Effector memory CD8-positive, alpha-beta T cell (primary cell): ENCODE measurements around the gene UBE2F.
"Not testable (repeated sequence)": the region's sequence is repeated elsewhere in the genome, so short reads cannot be mapped to it uniquely, and the experiment has no call there.

Experiments
- ATAC-seq: fragments of 150-1000 bp; cut with Tn5 transposase; replicated peaks from 2 replicates; pipeline ENCODE4 v1.10.0; 2021; ENCODE audit warnings: mild to moderate bottlenecking, moderate library complexity
- DNase-seq, 3 experiments: peaks; one replicate each; pipeline ENCODE4 v3.0.0; 2021
- H3K27ac Mint-ChIP-seq, 2 donors: one replicate each; pipeline ENCODE4 v1.8.0; 2022; ENCODE audit warnings: mild to moderate bottlenecking in 2 of 2, mixed read lengths in 2 of 2, moderate library complexity in 2 of 2
- H3K27me3 Mint-ChIP-seq, 2 donors: one replicate each; pipeline ENCODE4 v1.8.0; 2022; ENCODE audit warnings: mixed read lengths in 2 of 2
- H3K36me3 Mint-ChIP-seq: one replicate; pipeline ENCODE4 v1.8.0; 2022; ENCODE audit warnings: mild to moderate bottlenecking, moderate library complexity, mixed read lengths; ENCODE audit not compliant: insufficient read depth
- H3K4me1 Mint-ChIP-seq, 2 donors: one replicate each; pipeline ENCODE4 v1.8.0; 2022; ENCODE audit warnings: low read depth in 2 of 2, mixed read lengths in 2 of 2
- H3K4me3 Mint-ChIP-seq, 2 donors: one replicate each; pipeline ENCODE4 v1.8.0; 2022; ENCODE audit warnings: mild to moderate bottlenecking in 2 of 2, mixed read lengths in 2 of 2, moderate library complexity in 2 of 2
- H3K9me3 Mint-ChIP-seq, 2 donors: one replicate each; pipeline ENCODE4 v1.8.0; 2022; ENCODE audit warnings: mixed read lengths in 2 of 2

The UBE2F gene

GRCh38 chr2:238021327-238021726 is 54.5 kb downstream of the UBE2F start:
- H3K4me1 Mint-ChIP-seq: peaks cover 1 to 13% of the 10 kb centered on the region in 2 donors
- no peak overlapping the region for H3K4me3 Mint-ChIP-seq
- no peaks in the 10 kb centered on the region for H3K27me3 Mint-ChIP-seq
- H3K9me3 Mint-ChIP-seq: no peaks in the 10 kb centered on the region
- peaks cover 20% of the 10 kb centered on the region for H3K36me3 Mint-ChIP-seq
- DNase-seq (no peak), ATAC-seq (no peak)
- H3K27ac Mint-ChIP-seq: peak overlapping the region in 1 of 2 donors; percentile 41

GRCh38 chr2:238022594-238023157 is 55.9 kb downstream of the UBE2F start:
- no peak for ATAC-seq
- DNase-seq: no peak
- Mint-ChIP-seq H3K4me1 (peaks cover 4 to 13% of the 10 kb centered on the region in 2 donors), H3K27ac (peak overlapping the region in 1 of 2 donors; percentile 41), H3K27me3 (no peaks in the 10 kb centered on the region), H3K36me3 (peaks cover 20% of the 10 kb centered on the region), H3K9me3 (no peaks in the 10 kb centered on the region), H3K4me3 (no peak overlapping the region)

DNA sequence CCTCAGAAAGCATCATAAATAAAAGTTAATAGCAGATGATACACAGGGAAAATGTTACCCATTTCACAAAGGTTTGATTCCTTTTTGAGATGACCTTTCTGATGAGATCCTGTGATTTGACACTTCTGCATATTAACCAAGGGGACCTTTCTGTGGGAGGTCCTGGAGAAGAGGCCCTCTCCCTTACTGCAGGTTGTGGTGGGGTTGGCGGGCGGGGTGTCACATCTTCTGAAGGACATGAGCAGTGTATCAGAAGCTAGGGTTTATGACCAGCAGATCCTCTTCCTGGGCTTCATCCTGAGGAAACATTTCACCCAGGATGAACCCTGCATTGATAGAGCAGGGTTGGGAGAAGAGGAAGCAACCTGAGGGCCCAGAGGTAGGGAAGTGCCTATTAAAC is 56.8 kb downstream of the UBE2F start:
- H3K27me3 Mint-ChIP-seq: no peaks in the 10 kb centered on the region
- DNase-seq (no peak), ATAC-seq (no peak)
- no peak overlapping the region for H3K4me3 Mint-ChIP-seq
- H3K36me3 Mint-ChIP-seq: peaks cover 15% of the 10 kb centered on the region
- H3K9me3 Mint-ChIP-seq: no peaks in the 10 kb centered on the region
- no peak overlapping the region for H3K27ac Mint-ChIP-seq
- H3K4me1 Mint-ChIP-seq: peaks cover 4 to 13% of the 10 kb centered on the region in 2 donors

- Mint-ChIP-seq H3K36me3 (peaks cover 10% of the 10 kb centered on the region), H3K9me3 (no peaks in the 10 kb centered on the region), H3K4me3 (no peak overlapping the region), H3K27ac (peak overlapping the region; percentile 55 to 65), H3K27me3 (no peaks in the 10 kb centered on the region), H3K4me1 (peaks cover 3 to 9% of the 10 kb centered on the region in 2 donors)
- ATAC-seq (peak; percentile 62), DNase-seq (no peak)
Observed at GRCh38 chr2:238024986-238025385, 58.2 kb downstream of the UBE2F start.

DNA sequence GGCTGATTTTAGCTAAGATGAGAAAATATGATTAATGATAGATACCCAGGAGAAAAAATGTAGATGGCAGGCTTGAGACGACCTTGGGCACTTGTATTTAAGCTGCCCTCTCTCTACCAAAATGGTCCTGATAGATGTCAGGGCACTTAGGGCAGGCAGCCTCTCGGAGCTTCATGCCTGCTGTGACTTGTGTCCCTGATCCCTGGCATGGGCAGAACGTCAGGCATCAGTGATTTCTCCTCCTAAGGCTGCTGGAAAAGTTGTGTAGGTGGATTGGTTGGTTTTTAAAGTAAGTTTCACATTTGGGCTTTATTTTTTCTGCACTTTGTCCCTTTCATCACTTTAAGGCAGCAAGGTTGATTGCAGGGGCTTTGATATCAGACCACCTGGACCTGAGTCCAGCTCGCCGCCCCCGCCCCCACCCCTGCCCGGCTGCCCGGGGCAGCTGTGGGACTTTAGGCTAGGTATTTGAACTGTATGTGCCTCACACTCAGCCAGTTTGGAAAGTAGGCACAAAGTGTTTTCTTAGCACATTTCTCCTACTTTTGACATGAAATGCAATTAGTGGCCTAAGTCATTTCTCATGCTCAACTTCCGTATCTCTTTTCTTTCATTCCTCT is 59.0 kb downstream of the UBE2F start:
- Mint-ChIP-seq H3K36me3 (peaks cover 19% of the 10 kb centered on the region), H3K9me3 (no peaks in the 10 kb centered on the region), H3K4me3 (no peak overlapping the region), H3K27ac (peak overlapping the region in 1 of 2 donors; percentile 33), H3K27me3 (no peaks in the 10 kb centered on the region), H3K4me1 (peaks cover 3 to 12% of the 10 kb centered on the region in 2 donors)
- DNase-seq: no peak
- no peak for ATAC-seq

- DNase-seq (no peak), ATAC-seq (no peak)
- H3K27me3 Mint-ChIP-seq: no peaks in the 10 kb centered on the region
- no peaks in the 10 kb centered on the region for H3K9me3 Mint-ChIP-seq
- no peak overlapping the region for H3K27ac Mint-ChIP-seq
- H3K4me1 Mint-ChIP-seq: peaks cover 3 to 11% of the 10 kb centered on the region in 2 donors
- no peak overlapping the region for H3K4me3 Mint-ChIP-seq
- peaks cover 19% of the 10 kb centered on the region for H3K36me3 Mint-ChIP-seq
Observed at GRCh38 chr2:238027058-238027457, 60.2 kb downstream of the UBE2F start.

GRCh38 chr2:238027591-238028415 is 61.0 kb downstream of the UBE2F start:
- H3K4me1 Mint-ChIP-seq: peaks cover 3 to 4% of the 10 kb centered on the region in 2 donors
- peak overlapping the region in 1 of 2 donors; percentile 26 for H3K27ac Mint-ChIP-seq
- no peaks in the 10 kb centered on the region for H3K9me3 Mint-ChIP-seq
- ATAC-seq (no peak), DNase-seq (no peak)
- no peaks in the 10 kb centered on the region for H3K27me3 Mint-ChIP-seq
- no peak overlapping the region for H3K4me3 Mint-ChIP-seq
- peaks cover 17% of the 10 kb centered on the region for H3K36me3 Mint-ChIP-seq

DNA sequence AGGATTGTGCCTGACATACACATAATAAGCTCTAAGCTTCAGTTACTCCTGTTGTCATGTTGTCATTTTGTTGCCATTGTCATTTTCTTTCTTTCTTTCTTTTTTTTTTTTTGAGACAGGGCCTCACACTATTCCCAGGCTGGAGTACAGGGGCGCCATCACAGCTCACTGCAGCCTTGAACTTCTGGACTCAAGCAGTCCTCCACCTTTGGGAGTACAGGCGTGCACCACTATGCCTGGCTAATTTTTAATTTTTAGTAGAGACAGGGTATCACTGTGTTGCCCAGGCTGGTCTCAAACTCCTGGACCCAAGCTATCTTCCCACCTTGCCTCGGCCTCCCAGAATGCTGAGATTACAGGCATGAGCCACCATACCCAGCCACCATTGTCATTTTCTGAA is 63.0 kb downstream of the UBE2F start:
- H3K9me3 Mint-ChIP-seq: no peaks in the 10 kb centered on the region
- DNase-seq (no peak), ATAC-seq (no peak)
- peaks cover 31% of the 10 kb centered on the region for H3K36me3 Mint-ChIP-seq
- H3K4me1 Mint-ChIP-seq: peaks cover 3% of the 10 kb centered on the region in 2 donors
- H3K27ac Mint-ChIP-seq: peak overlapping the region; percentile 38 to 76
- no peaks in the 10 kb centered on the region for H3K27me3 Mint-ChIP-seq
- H3K4me3 Mint-ChIP-seq: no peak overlapping the region

DNA sequence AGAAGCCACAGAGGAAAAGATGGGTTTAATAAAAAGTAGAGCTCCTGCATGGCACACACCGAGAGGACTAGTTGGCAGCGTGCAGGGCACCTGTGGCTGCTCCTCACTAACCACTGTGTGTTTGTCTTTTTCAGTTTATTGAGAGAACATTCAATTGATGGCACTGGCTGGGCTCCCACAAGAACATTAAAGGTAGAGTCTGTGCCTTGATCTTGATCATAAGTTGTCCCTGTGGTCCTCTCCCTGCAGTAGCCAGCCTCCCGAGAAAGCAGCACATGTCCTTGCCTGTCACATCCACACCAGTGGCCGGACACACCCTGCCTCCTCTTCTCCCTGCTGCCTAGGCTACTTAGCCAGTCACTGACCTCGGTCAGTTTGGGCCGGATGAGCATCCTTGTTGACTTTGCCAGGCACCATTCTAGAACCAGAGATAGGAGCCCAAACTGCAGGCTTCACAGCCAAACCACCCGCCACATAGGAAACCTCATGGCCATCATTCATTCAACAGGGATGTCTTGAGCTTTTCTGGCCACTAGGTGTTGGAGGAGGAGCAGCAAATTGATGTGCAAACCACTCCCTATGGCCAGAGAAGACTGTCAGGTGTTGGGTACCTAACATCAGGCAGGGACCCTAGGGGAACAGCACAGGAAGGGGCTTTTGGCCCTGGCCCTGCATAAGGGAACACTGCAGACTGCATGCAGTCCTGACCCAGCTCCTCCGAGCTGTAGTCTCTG is 63.8 kb downstream of the UBE2F start:
- H3K9me3 Mint-ChIP-seq: no peaks in the 10 kb centered on the region
- no peaks in the 10 kb centered on the region for H3K27me3 Mint-ChIP-seq
- DNase-seq (no peak), ATAC-seq (no peak)
- H3K36me3 Mint-ChIP-seq: peaks cover 31% of the 10 kb centered on the region
- peak overlapping the region in 1 of 2 donors; percentile 76 for H3K27ac Mint-ChIP-seq
- peaks cover 3% of the 10 kb centered on the region in 2 donors for H3K4me1 Mint-ChIP-seq
- H3K4me3 Mint-ChIP-seq: no peak overlapping the region

DNA sequence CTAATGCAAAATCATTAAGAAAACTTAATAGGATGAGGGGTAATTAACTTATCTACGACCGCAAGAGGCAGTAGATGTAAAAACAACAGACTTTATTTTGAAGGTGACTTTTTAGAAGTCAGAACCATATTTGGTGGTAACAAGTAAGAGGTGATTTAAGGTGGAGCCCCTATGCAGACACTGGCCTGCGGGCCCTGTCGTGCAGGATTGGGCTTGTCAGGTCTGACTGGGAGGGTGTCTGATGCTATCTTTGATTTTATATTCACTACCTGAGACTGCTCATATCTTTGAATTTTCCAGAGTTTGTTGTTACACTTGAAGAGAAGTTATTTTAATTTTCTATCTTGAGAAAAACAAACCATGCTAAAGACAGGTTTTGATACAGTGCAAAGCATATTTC is 64.9 kb downstream of the UBE2F start:
- no peak for ATAC-seq
- Mint-ChIP-seq H3K27ac (peak overlapping the region; percentile 49 to 60), H3K4me3 (no peak overlapping the region), H3K27me3 (no peaks in the 10 kb centered on the region), H3K36me3 (peaks cover 42% of the 10 kb centered on the region), H3K4me1 (peaks cover 2 to 3% of the 10 kb centered on the region in 2 donors), H3K9me3 (no peaks in the 10 kb centered on the region)
- DNase-seq: no peak

DNA sequence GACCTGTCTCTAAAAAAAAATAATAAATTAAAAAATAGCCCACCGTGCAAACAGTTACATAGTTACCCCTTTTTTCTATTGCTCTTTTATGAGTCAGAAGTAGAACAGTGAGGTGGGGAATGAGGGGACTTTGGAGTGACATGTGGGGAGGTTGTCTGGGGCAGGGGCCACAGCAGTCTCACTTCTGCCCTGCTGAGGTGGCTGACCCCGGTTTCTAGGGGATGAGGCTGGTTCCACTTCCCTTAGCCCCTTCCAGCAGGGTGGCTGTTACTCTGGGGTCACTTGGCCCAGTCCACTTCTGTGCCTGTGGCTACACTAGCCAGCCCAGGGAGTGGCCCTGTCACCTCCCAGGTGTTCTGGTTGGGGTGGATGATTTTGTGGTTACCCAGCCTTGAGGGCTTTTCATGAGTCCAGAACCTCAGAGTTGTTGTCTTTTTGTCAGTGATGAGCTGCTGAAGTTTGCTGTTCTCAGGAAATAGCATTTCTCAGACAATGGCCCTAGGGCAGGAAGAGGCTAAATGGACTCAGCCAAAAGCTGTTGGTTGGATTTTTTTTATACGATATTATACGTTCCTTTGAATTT is 66.0 kb downstream of the UBE2F start:
- DNase-seq: no peak
- H3K4me3 Mint-ChIP-seq: no peak overlapping the region
- ATAC-seq: no peak
- H3K4me1 Mint-ChIP-seq: peaks cover 0 to 3% of the 10 kb centered on the region in 2 donors
- peaks cover 46% of the 10 kb centered on the region for H3K36me3 Mint-ChIP-seq
- H3K27me3 Mint-ChIP-seq: no peaks in the 10 kb centered on the region
- H3K9me3 Mint-ChIP-seq: no peaks in the 10 kb centered on the region
- peak overlapping the region in 1 of 2 donors; percentile 68 for H3K27ac Mint-ChIP-seq

GRCh38 chr2:238033991-238034390 is 67.2 kb downstream of the UBE2F start:
- not testable (repeated sequence) for H3K27ac Mint-ChIP-seq, H3K9me3 Mint-ChIP-seq, ATAC-seq, H3K4me3 Mint-ChIP-seq, H3K27me3 Mint-ChIP-seq, DNase-seq, H3K4me1 Mint-ChIP-seq
- peaks cover 54% of the 10 kb centered on the region for H3K36me3 Mint-ChIP-seq

- Mint-ChIP-seq H3K4me3 (no peak overlapping the region), H3K27ac (no peak overlapping the region), H3K4me1 (peaks cover 0 to 2% of the 10 kb centered on the region in 2 donors), H3K36me3 (peaks cover 55% of the 10 kb centered on the region), H3K27me3 (no peaks in the 10 kb centered on the region), H3K9me3 (no peaks in the 10 kb centered on the region)
- no peak for DNase-seq
- no peak for ATAC-seq
Observed at GRCh38 chr2:238038203-238038602, 71.4 kb downstream of the UBE2F start.
